A673 (cell line): Measurements from ENCODE around the gene MOCS3.

ENCODE experiments used
- CTCF ChIP-seq: fragments of 300-800, 200-600 bp; sonication (generic); conservative IDR thresholded peaks from 2 replicates; pipeline ENCODE4 v1.5.1; 2017; ENCODE audit warnings: low read depth, mild to moderate bottlenecking, antibody characterized with exemption, low read length, moderate library complexity, mixed read lengths
- EZH2 ChIP-seq: fragments of 200-600 bp; sonication (generic); IDR thresholded peaks from 2 replicates; pipeline ENCODE4 v1.6.1; 2017; ENCODE audit warnings: borderline replicate concordance, low read depth, mild to moderate bottlenecking, mixed read lengths, antibody characterized with exemption, low read length; ENCODE audit not compliant: poor library complexity, severe bottlenecking

GRCh38 chr20:50924261-50924920 is 34.2 kb upstream of the MOCS3 start:
- TF ChIP-seq CTCF (no peak), EZH2 (no peak)
